NB4 (cell line): ENCODE measurements around the gene WDR75.

Experiments
- DNase-seq: peaks from one replicate; pipeline ENCODE4 v3.0.0; 2010; ENCODE audit warnings: low read depth
- H3K4me3 ChIP-seq: one replicate; pipeline ENCODE4 v1.5.1; 2011; ENCODE audit warnings: mild to moderate bottlenecking, low read depth, low read length, moderate library complexity
- CTCF ChIP-seq: IDR thresholded peaks from one replicate; pipeline ENCODE4 v1.5.1; 2012; ENCODE audit warnings: low read depth, low read length
- MAX ChIP-seq: IDR thresholded peaks from 2 replicates; pipeline ENCODE4 v1.6.1; 2011; ENCODE audit warnings: low read depth, low read length
- MYC ChIP-seq: IDR thresholded peaks from 2 replicates; pipeline ENCODE4 v1.6.1; 2011; ENCODE audit warnings: low read depth, low read length
- POLR2A ChIP-seq: IDR thresholded peaks from 2 replicates; pipeline ENCODE4 v1.6.1; 2011; ENCODE audit warnings: mild to moderate bottlenecking; ENCODE audit not compliant: insufficient read length; ENCODE audit errors: extremely low read depth

Gene WDR75

GRCh38 chr2:189407281-189408209, 33.7 kb upstream of the WDR75 start:
- no peak for DNase-seq
- no peak for TF ChIP-seq POLR2A
- no peak for TF ChIP-seq MYC
- TF ChIP-seq MAX = no peak
- no peak for TF ChIP-seq CTCF
- H3K4me3 ChIP-seq = no peak overlapping the region

- H3K4me3 ChIP-seq = no peak overlapping the region
- TF ChIP-seq CTCF (no peak), MAX (no peak), MYC (no peak), POLR2A (no peak)
- no peak for DNase-seq
Measured at GRCh38 chr2:189408294-189408693, 33.0 kb upstream of the WDR75 start.

GRCh38 chr2:189409131-189409530, 32.1 kb upstream of the WDR75 start:
- DNase-seq = no peak
- no peak overlapping the region for H3K4me3 ChIP-seq
- TF ChIP-seq MYC (no peak), POLR2A (no peak)

- H3K4me3 ChIP-seq = no peak overlapping the region
- DNase-seq = no peak
- TF ChIP-seq MAX = no peak
- no peak for TF ChIP-seq CTCF
- no peak for TF ChIP-seq POLR2A
- TF ChIP-seq MYC = no peak
Measured at GRCh38 chr2:189409647-189410046, 31.6 kb upstream of the WDR75 start.

- TF ChIP-seq MAX = no peak
- TF ChIP-seq CTCF = no peak
- TF ChIP-seq MYC = no peak
- no peak for TF ChIP-seq POLR2A
- no peak overlapping the region for H3K4me3 ChIP-seq
- DNase-seq = no peak
Measured at GRCh38 chr2:189411860-189412259, 29.4 kb upstream of the WDR75 start.

- peak; percentile 65 for TF ChIP-seq MAX
- TF ChIP-seq CTCF = peak; percentile 60
- no peak for TF ChIP-seq MYC
- DNase-seq = peak; percentile 55
- no peak overlapping the region for H3K4me3 ChIP-seq
Measured at GRCh38 chr2:189412330-189412953, 28.8 kb upstream of the WDR75 start.
